Keratinocyte (primary cell): ENCODE results near the gene CD27.

Experiments
- EZH2 ChIP-seq: IDR thresholded peaks from one replicate; pipeline ENCODE4 v1.6.1; 2012; ENCODE audit warnings: inconsistent platforms, mild to moderate bottlenecking, low read length, moderate library complexity
- TF ChIP-seq, protein P1 (sequence below), 3 experiments: IDR thresholded peaks in 1 of 3; conservative IDR thresholded peaks in 1 of 3; optimal IDR thresholded peaks in 1 of 3; 2 replicates in 2 of 3; 3 replicates in 1 of 3; pipeline versions ENCODE3 to v1.5.1; 2011; ENCODE audit warnings: low read length in 3 of 3, mild to moderate bottlenecking in 3 of 3, moderate library complexity in 2 of 3, control low read depth in 1 of 3, inconsistent platforms in 1 of 3; ENCODE audit not compliant: insufficient read depth in 2 of 3; ENCODE audit errors: extremely low read depth in 1 of 3

DNA sequence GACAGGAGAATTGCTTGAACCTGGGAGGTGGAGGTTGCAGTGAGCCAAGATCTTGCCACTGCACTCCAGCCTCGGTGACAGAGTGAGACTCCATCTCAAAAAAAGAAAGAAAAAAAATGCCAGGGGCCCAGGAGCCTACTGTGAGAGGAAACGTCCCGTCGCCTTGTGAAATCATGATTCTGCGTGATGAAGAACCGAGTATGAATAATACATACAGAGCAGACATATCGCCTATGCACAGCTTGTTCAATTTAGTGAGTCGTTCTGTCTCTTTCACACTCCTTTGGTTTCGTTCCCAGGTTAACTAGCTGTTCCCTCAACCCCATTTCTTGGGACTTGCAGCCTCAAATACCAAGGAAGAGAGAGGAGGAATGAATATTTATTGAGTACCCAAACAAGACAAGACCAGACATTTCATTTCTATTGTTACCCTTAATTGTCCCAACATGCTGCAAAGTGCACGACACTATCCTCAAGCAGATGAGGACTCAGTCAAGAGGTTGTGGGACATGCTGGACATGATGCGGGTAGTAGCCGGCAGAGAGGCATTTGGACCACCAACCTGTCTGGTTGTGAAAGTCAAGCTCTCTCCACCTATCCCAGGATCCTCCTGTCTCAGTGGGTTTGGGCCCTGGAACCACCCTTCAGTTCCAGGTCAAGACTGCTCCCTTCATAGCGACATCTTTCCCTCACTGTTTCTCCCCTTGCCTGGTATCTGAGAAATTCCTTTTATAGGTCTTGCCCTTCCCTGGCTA is 8.6 kb upstream of the CD27 start:
- TF ChIP-seq, protein P1, sequence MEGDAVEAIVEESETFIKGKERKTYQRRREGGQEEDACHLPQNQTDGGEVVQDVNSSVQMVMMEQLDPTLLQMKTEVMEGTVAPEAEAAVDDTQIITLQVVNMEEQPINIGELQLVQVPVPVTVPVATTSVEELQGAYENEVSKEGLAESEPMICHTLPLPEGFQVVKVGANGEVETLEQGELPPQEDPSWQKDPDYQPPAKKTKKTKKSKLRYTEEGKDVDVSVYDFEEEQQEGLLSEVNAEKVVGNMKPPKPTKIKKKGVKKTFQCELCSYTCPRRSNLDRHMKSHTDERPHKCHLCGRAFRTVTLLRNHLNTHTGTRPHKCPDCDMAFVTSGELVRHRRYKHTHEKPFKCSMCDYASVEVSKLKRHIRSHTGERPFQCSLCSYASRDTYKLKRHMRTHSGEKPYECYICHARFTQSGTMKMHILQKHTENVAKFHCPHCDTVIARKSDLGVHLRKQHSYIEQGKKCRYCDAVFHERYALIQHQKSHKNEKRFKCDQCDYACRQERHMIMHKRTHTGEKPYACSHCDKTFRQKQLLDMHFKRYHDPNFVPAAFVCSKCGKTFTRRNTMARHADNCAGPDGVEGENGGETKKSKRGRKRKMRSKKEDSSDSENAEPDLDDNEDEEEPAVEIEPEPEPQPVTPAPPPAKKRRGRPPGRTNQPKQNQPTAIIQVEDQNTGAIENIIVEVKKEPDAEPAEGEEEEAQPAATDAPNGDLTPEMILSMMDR (optimal IDR thresholded peaks at IDR 0.05 in 1 of 3, IDR thresholded peaks at IDR 0.05 in 1 of 3, conservative IDR thresholded peaks at IDR 0.05 in 1 of 3; ENCODE audit: extremely low read depth in 1 of 3, insufficient read depth in 2 of 3, low read length in 3 of 3) = no peak
- TF ChIP-seq EZH2 = no peak
